ENCODE data around the gene TP53BP2.
"Not testable (repeated sequence)": the region's sequence is repeated elsewhere in the genome, so short reads cannot be mapped to it uniquely, and the experiment has no call there.

The TP53BP2 gene

DNA sequence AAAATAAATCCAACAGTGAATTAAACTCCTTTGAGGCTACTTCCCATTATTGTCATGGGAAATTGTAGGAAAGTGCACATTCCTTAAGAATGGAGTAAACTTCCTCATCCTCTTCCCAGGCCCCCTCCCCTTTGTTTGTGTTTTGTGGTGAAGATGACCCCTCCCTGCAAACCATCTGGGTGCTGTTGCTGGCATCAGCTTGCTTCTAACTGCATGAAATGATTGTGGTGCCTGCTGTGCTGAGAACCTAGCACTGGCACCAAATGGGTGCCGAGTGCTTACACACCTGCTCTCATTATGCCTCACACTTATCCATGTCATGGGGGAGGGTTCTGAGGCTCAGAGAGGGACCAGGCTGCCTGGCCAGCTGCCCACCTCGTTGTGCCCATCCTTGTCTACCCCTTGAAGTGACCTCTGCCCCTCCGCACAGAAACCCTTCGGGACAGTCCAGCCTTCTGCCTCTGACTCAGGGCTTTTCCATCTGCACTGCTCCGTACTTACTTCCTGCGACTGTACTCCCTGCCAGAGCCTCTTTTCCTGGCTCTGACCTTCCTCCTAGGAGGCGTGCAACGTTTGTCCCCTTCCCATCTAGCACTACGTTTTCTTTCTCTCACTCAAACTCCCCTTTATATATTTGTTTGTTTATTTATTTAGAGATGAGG, 102.8 kb downstream of the TP53BP2 start:
- Histone ChIP-seq H3K9me3 (ENCODE audit: insufficient read depth, low read depth, low read length) (no peaks in the 10 kb centered on the region), H3K9me2 (replicated peaks; ENCODE audit: low read depth, low read length) (no peaks in the 10 kb centered on the region), H3K4me1 (ENCODE audit: insufficient read depth, low read length, poor library complexity, severe bottlenecking) (no peaks in the 10 kb centered on the region), H3K27me3 (ENCODE audit: insufficient read depth, low read length, poor library complexity, severe bottlenecking) (no peaks in the 10 kb centered on the region), H4K20me1 (ENCODE audit: insufficient read depth, low read length, poor library complexity, severe bottlenecking) (no peaks in the 10 kb centered on the region), H3K4me2 (ENCODE audit: low read depth, low read length, poor library complexity, severe bottlenecking) (no peak overlapping the region), H3K4me3 (ENCODE audit: low read length, poor library complexity, severe bottlenecking) (no peak overlapping the region), H3K9ac (ENCODE audit: low read depth, low read length, poor library complexity, severe bottlenecking) (no peak overlapping the region), H3K79me2 (ENCODE audit: insufficient read depth, low read length) (no peaks in the 10 kb centered on the region), H3F3A (ENCODE audit: low read depth) (no peaks in the 10 kb centered on the region), H2AFZ (ENCODE audit: low read length) (no peak overlapping the region), H3K36me3 (ENCODE audit: insufficient read depth, low read length) (no peaks in the 10 kb centered on the region)
- TF ChIP-seq, protein P1, sequence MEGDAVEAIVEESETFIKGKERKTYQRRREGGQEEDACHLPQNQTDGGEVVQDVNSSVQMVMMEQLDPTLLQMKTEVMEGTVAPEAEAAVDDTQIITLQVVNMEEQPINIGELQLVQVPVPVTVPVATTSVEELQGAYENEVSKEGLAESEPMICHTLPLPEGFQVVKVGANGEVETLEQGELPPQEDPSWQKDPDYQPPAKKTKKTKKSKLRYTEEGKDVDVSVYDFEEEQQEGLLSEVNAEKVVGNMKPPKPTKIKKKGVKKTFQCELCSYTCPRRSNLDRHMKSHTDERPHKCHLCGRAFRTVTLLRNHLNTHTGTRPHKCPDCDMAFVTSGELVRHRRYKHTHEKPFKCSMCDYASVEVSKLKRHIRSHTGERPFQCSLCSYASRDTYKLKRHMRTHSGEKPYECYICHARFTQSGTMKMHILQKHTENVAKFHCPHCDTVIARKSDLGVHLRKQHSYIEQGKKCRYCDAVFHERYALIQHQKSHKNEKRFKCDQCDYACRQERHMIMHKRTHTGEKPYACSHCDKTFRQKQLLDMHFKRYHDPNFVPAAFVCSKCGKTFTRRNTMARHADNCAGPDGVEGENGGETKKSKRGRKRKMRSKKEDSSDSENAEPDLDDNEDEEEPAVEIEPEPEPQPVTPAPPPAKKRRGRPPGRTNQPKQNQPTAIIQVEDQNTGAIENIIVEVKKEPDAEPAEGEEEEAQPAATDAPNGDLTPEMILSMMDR (conservative IDR thresholded peaks at IDR 0.05; ENCODE audit: low read length): no peak
- no peak for TF ChIP-seq EZH2phosphoT487 (IDR thresholded peaks at IDR 0.05; ENCODE audit: borderline replicate concordance)

DNA sequence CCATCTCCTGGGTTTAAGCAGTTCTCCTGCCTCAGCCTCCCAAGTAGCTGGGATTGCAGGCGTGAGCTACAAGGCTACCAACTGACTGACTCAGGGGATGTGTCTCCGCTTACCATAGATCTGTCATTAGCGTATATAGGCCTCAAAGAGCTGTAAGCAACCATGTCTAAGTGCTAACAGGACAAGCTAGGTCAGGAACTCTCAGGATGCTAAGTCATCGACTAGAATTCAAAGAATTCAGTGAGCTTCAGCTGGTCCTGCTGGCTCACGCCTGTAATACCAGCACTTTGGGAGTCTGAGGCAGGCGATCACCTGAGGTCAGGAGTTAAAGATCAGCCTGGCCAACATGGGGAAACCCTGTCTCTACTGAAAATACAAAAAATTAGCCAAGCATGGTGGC, 103.9 kb downstream of the TP53BP2 start:
- Histone ChIP-seq H3K79me2 (ENCODE audit: insufficient read depth, low read length) (no peaks in the 10 kb centered on the region), H3K27me3 (ENCODE audit: insufficient read depth, low read length, poor library complexity, severe bottlenecking) (no peaks in the 10 kb centered on the region), H4K20me1 (ENCODE audit: insufficient read depth, low read length, poor library complexity, severe bottlenecking) (no peaks in the 10 kb centered on the region), H3K4me2 (ENCODE audit: low read depth, low read length, poor library complexity, severe bottlenecking) (no peak overlapping the region), H3K4me3 (ENCODE audit: low read length, poor library complexity, severe bottlenecking) (no peak overlapping the region), H3K4me1 (ENCODE audit: insufficient read depth, low read length, poor library complexity, severe bottlenecking) (no peaks in the 10 kb centered on the region), H3K36me3 (ENCODE audit: insufficient read depth, low read length) (no peaks in the 10 kb centered on the region), H3K9me3 (ENCODE audit: insufficient read depth, low read depth, low read length) (no peaks in the 10 kb centered on the region), H3F3A (ENCODE audit: low read depth) (no peaks in the 10 kb centered on the region), H3K9me2 (replicated peaks; ENCODE audit: low read depth, low read length) (no peaks in the 10 kb centered on the region), H3K9ac (ENCODE audit: low read depth, low read length, poor library complexity, severe bottlenecking) (no peak overlapping the region), H2AFZ (ENCODE audit: low read length) (no peak overlapping the region)
- TF ChIP-seq, protein P1 (conservative IDR thresholded peaks at IDR 0.05; ENCODE audit: low read length): no peak
- TF ChIP-seq EZH2phosphoT487 (IDR thresholded peaks at IDR 0.05; ENCODE audit: borderline replicate concordance): no peak

DNA sequence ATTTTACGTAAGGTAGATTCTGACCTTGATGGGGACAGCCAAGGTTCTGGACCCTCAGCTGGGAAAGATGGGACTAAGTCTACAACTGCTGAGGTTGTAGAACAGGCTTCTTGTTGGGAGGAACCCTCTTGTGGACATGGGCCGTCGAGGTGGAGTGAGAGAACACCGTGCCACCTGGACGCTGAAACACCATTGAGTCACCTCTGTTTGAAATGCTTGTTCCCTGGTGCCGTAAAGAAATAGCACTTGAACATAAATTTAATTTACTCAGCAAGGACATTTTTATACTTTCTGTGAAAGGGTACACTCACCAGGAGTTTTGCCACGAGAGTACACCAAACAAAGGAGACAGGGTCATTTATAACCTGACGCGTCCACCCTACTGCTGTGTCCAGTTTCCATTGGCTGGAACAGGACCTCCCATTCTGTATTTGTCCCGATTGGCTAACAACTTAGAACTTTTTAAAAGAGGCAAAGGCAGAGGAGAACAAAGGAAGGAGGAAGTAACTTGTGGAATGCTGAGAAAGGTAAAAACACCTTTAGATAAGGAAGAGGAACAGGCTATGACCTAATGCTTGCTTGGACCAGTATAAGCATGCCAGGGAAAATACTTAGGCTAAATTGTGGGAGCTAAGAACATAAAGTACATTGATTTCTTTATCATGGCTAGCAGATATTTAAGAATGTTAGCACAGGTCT, 105.6 kb downstream of the TP53BP2 start:
- H3K27me3 ChIP-seq (ENCODE audit: insufficient read depth, low read length, poor library complexity, severe bottlenecking); H3K4me2 ChIP-seq (ENCODE audit: low read depth, low read length, poor library complexity, severe bottlenecking); H3K9me3 ChIP-seq (ENCODE audit: insufficient read depth, low read depth, low read length); H2AFZ ChIP-seq (ENCODE audit: low read length); H3K9me2 ChIP-seq (replicated peaks; ENCODE audit: low read depth, low read length); H3F3A ChIP-seq (ENCODE audit: low read depth); H4K20me1 ChIP-seq (ENCODE audit: insufficient read depth, low read length, poor library complexity, severe bottlenecking); H3K4me3 ChIP-seq (ENCODE audit: low read length, poor library complexity, severe bottlenecking); H3K9ac ChIP-seq (ENCODE audit: low read depth, low read length, poor library complexity, severe bottlenecking); H3K79me2 ChIP-seq (ENCODE audit: insufficient read depth, low read length); H3K36me3 ChIP-seq (ENCODE audit: insufficient read depth, low read length); H3K4me1 ChIP-seq (ENCODE audit: insufficient read depth, low read length, poor library complexity, severe bottlenecking): not testable (repeated sequence)
